Stomach (tissue), 9 donors: Measurements from ENCODE around the gene WDR20. TPM values are rescaled to one million over a fixed set of nuclear protein-coding genes. Genes with fewer than 3 reads are reported as not detected.

Source experiments
- DNase-seq, 2 donors: peaks; one replicate each; pipeline versions ENCODE4 v3.0.0 to v3.0.0-alpha.2; 2013 to 2019
- H3K27ac ChIP-seq, 5 donors: fragments of 200-600 bp in 4 of 5; sonication (generic) in 4 of 5; one replicate each; pipeline ENCODE4 v1.5.1; 2013 to 2019; ENCODE audit warnings: mild to moderate bottlenecking in 1 of 5, moderate library complexity in 1 of 5
- H3K27me3 ChIP-seq, 3 donors: fragments of 200-600 bp; sonication (generic); one replicate each; pipeline ENCODE4 v1.5.1; 2017 to 2019; ENCODE audit warnings: mixed run types in 1 of 3
- H3K36me3 ChIP-seq, 4 donors: fragments of 200-600 bp; sonication (generic); 1 replicate in 3 of 4; 2 replicates in 1 of 4; pipeline ENCODE4 v1.5.1; 2016 to 2019
- H3K4me1 ChIP-seq, 4 donors: fragments of 200-600 bp; sonication (generic); one replicate each; pipeline ENCODE4 v1.5.1; 2016 to 2019
- H3K4me3 ChIP-seq, 4 donors: fragments of 200-600 bp; sonication (generic) in 3 of 4; one replicate each; pipeline ENCODE4 v1.5.1; 2016 to 2019; ENCODE audit warnings: mild to moderate bottlenecking in 1 of 4
- H3K9me3 ChIP-seq, 4 donors: fragments of 200-600 bp; sonication (generic); one replicate each; pipeline ENCODE4 v1.5.1; 2016 to 2019
- CTCF ChIP-seq, 7 experiments: fragments of 450-650 bp in 4 of 7; fragments of 200-600 bp in 3 of 7; sonication (generic) in 3 of 7; IDR thresholded peaks; one replicate each; pipeline ENCODE4 v1.5.1; 2016 to 2019; ENCODE audit warnings: antibody characterized with exemption in 7 of 7, control low read depth in 2 of 7, mild to moderate bottlenecking in 1 of 7
- EP300 ChIP-seq: sonication (generic); formaldehyde crosslinking; IDR thresholded peaks from one replicate; pipeline ENCODE4 v1.6.1; 2017; ENCODE audit warnings: antibody characterized with exemption
- POLR2A ChIP-seq, 4 donors: fragments of 450-650 bp; IDR thresholded peaks; one replicate each; pipeline ENCODE4 v1.6.1; 2016; ENCODE audit warnings: antibody characterized with exemption in 4 of 4, control low read depth in 2 of 4, mild to moderate bottlenecking in 1 of 4, moderate library complexity in 1 of 4
- POLR2AphosphoS5 ChIP-seq, 3 donors: sonication (generic); formaldehyde crosslinking; IDR thresholded peaks; one replicate each; pipeline ENCODE4 v1.6.1; 2016; ENCODE audit warnings: antibody characterized with exemption in 3 of 3
- WGBS, 5 donors: extraction: QIAGEN DNeasy Blood & Tissue Kit in 3 of 5; methylation state at CpG; one replicate each; pipeline versions ENCODE4 v1.1.5 to v1.1.7; 2013 to 2018; 5-methylcytosine and 5-hydroxymethylcytosine counted together
- intact Hi-C: fragments of 100-400 bp; cut with DNase I; formaldehyde crosslinking; loops from one replicate; pipeline ENCODE4 v1.15.1; 2023; ENCODE audit warnings: low total_unique reads
- polyA plus RNA-seq, 3 donors: library from polyadenylated mRNA; stranded (reverse); fragments of 200-250 nt; gene quantifications; one replicate each; pipeline ENCODE4 v1.2.3, GENCODE V29; 2013
- total RNA-seq, 5 donors: library from RNA; depleted of rRNA; stranded (reverse); fragments of >200 nt; gene quantifications; one replicate each; pipeline versions ENCODE4 v1.1.0 to v1.2.3, GENCODE V29; 2014 to 2016
- donor health status: healthy with polysubstance abuse.
- donor health status: Bipolar disorder and iron deficiency.
- donor health status: healthy.

Gene WDR20
- total and polyA plus RNA-seq, 8 donors, result 8.2 to 44.2 (median 14.5) TPM

DNA sequence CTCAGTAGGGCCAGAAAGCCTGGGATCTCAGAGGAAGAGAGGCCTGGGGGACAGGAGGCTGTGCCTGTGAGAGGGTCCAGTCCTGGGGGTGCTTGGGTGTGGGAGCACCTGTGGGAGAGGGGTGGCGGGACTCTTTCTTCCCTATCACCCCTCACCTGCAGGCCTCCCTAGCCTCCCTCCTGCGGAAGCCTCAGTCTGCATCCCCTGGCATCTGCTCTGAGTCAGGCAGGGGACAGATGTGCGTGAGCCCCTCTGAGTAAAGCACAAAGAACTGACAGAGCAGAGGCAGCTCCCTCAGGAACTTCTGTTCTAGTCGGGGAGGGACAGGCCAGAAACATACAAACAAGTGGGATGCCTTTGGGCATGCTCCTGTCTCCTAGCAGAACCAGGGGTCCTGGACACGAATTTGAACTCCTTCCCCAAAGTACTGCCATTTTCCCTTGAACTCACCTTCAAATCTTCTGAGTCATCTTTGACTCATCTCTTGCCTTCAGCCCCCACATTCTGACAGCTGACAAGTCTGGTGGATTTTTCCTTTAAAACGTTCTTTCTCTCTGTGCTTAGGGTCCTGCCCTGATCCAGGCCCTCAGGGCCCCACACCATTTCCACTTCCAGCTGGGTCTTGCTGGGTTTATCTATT lies 44.3 kb upstream of the WDR20 start:
- Histone ChIP-seq H3K27me3 (no peaks in the 10 kb centered on the region), H3K4me3 (no peak overlapping the region), H3K9me3 (no peaks in the 10 kb centered on the region), H3K27ac (no peak overlapping the region), H3K4me1 (peaks cover 0 to 9% (median 7%) of the 10 kb centered on the region in 4 donors), H3K36me3 (no peaks in the 10 kb centered on the region)
- 77 to 88% (median 85%) methylated on average over 6 of the region's 6 CpGs for WGBS, 5 donors
- no peak for TF ChIP-seq POLR2A (IDR thresholded peaks at IDR 0.05)
- TF ChIP-seq CTCF (IDR thresholded peaks at IDR 0.05), result no peak
- no peak for TF ChIP-seq POLR2AphosphoS5 (IDR thresholded peaks at IDR 0.05)
- no peak for TF ChIP-seq EP300
- no peak for DNase-seq
- intact Hi-C loops, result loop anchor here (5.0 kb wide), 2 partner anchors 48 to 138 kb away; no protein-coding TSS in a partner anchor

- TF ChIP-seq CTCF (IDR thresholded peaks at IDR 0.05) (no peak), POLR2A (IDR thresholded peaks at IDR 0.05) (no peak), POLR2AphosphoS5 (IDR thresholded peaks at IDR 0.05) (no peak), EP300 (no peak)
- intact Hi-C loops, result loop anchor here (5.0 kb wide), 2 partner anchors 49 to 139 kb away; no protein-coding TSS in a partner anchor
- H3K27me3 ChIP-seq, result no peaks in the 10 kb centered on the region
- 49 to 55% (median 52%) methylated on average over 7 to 8 of the region's 8 CpGs for WGBS, 5 donors
- peaks cover 0 to 9% (median 7%) of the 10 kb centered on the region in 4 donors for H3K4me1 ChIP-seq
- no peaks in the 10 kb centered on the region for H3K36me3 ChIP-seq
- no peaks in the 10 kb centered on the region for H3K9me3 ChIP-seq
- no peak overlapping the region for H3K4me3 ChIP-seq
- DNase-seq, result no peak
- H3K27ac ChIP-seq, result no peak overlapping the region
Measured at GRCh38 chr14:102095871-102096568, 43.7 kb upstream of the WDR20 start.

DNA sequence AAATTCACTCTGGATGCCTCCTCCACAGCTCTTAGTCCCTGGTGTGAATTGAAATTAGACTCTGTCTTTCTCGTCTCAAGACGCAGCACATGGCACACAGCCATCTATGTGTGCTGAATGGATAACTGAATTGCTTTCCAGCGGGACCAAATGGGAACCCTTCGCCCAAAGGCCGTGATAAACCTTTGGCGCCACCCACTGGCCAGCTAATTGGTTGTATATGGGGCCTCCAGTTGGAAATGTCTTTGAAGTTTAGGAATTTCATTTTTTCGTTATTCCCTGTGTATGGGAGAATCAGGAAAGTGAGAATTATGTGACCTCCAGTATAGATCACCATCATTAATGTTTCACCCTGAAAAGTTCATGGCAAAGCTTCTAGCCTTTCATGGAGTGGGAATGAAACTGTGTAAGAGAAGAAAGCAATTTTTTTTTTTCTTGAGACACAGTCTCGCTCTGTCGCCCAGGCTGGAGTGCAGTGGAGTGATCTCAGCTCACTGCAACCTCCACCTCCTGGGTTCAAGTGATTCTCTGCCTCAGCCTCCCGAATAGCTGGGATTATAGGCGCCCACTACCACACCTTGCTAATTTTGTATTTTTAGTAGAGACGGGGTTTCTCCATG lies 43.0 kb upstream of the WDR20 start:
- TF ChIP-seq EP300 (no peak), POLR2A (IDR thresholded peaks at IDR 0.05) (no peak), CTCF (IDR thresholded peaks at IDR 0.05) (peak in 5 of 7 experiments; percentile 59 to 83 (median 77)), POLR2AphosphoS5 (IDR thresholded peaks at IDR 0.05) (peak in 1 of 3 donors; percentile 66)
- Histone ChIP-seq H3K9me3 (no peaks in the 10 kb centered on the region), H3K27ac (no peak overlapping the region), H3K27me3 (no peaks in the 10 kb centered on the region), H3K4me1 (peaks cover 0 to 9% (median 7%) of the 10 kb centered on the region in 4 donors), H3K36me3 (no peaks in the 10 kb centered on the region), H3K4me3 (no peak overlapping the region)
- 31 to 34% (median 32%) methylated on average over 12 of the region's 12 CpGs for WGBS, 5 donors
- peak; percentile 91 to 94 for DNase-seq
- intact Hi-C loops, result loop anchor here (5.0 kb wide), 2 partner anchors 49 to 139 kb away; no protein-coding TSS in a partner anchor

- peak; percentile 45 to 86 for DNase-seq
- H3K27me3 ChIP-seq, result no peaks in the 10 kb centered on the region
- intact Hi-C loops, result loop anchor here (5.0 kb wide), 2 partner anchors 50 to 140 kb away; no protein-coding TSS in a partner anchor
- no peaks in the 10 kb centered on the region for H3K36me3 ChIP-seq
- TF ChIP-seq EP300, result no peak
- TF ChIP-seq POLR2A (IDR thresholded peaks at IDR 0.05), result no peak
- TF ChIP-seq CTCF (IDR thresholded peaks at IDR 0.05), result no peak
- TF ChIP-seq POLR2AphosphoS5 (IDR thresholded peaks at IDR 0.05), result no peak
- no peak overlapping the region for H3K27ac ChIP-seq
- H3K9me3 ChIP-seq, result no peaks in the 10 kb centered on the region
- H3K4me3 ChIP-seq, result no peak overlapping the region
- H3K4me1 ChIP-seq, result peaks cover 0 to 9% (median 7%) of the 10 kb centered on the region in 4 donors
- 35 to 56% (median 45%) methylated on average over 7 of the region's 7 CpGs for WGBS, 5 donors
Measured at GRCh38 chr14:102097441-102098135, 42.1 kb upstream of the WDR20 start.
